T1000 (cell line): ENCODE measurements around the gene LAMA2.

Experiments used
- DNase-seq: peaks from one replicate; lab custom pipeline; 2025; ENCODE audit warnings: mixed read lengths; lab: John Stamatoyannopoulos, UW

The LAMA2 gene

GRCh38 chr6:129262661-129263060, 379.7 kb downstream of the LAMA2 start:
- no peak for DNase-seq

- no peak for DNase-seq
These were observed 380.2 kb downstream of the LAMA2 start for GRCh38 chr6:129263176-129263575.

GRCh38 chr6:129264480-129265045, 381.6 kb downstream of the LAMA2 start:
- DNase-seq: no peak

- no peak for DNase-seq
These were observed 384.1 kb downstream of the LAMA2 start for GRCh38 chr6:129267028-129267427.

GRCh38 chr6:129269076-129269475, 386.1 kb downstream of the LAMA2 start:
- no peak for DNase-seq

GRCh38 chr6:129269891-129270290, 387.0 kb downstream of the LAMA2 start:
- DNase-seq: no peak

- DNase-seq: no peak
These were observed 387.5 kb downstream of the LAMA2 start for GRCh38 chr6:129270450-129270849.

- no peak for DNase-seq
These were observed 390.2 kb downstream of the LAMA2 start for GRCh38 chr6:129273161-129273560.

GRCh38 chr6:129276461-129276860, 393.5 kb downstream of the LAMA2 start:
- DNase-seq: no peak

- no peak for DNase-seq
These were observed 394.0 kb downstream of the LAMA2 start for GRCh38 chr6:129276986-129277385.

- DNase-seq: no peak
These were observed 396.7 kb downstream of the LAMA2 start for GRCh38 chr6:129279343-129280292.

- DNase-seq: no peak
These were observed 397.3 kb downstream of the LAMA2 start for GRCh38 chr6:129280293-129280644.

- no peak for DNase-seq
These were observed 397.8 kb downstream of the LAMA2 start for GRCh38 chr6:129280749-129281148.

GRCh38 chr6:129281168-129281796, 398.3 kb downstream of the LAMA2 start:
- DNase-seq: no peak

- DNase-seq: no peak
These were observed 399.1 kb downstream of the LAMA2 start for GRCh38 chr6:129282019-129282418.

- DNase-seq: no peak
These were observed 401.3 kb downstream of the LAMA2 start for GRCh38 chr6:129284225-129284624.

GRCh38 chr6:129287231-129288177, 404.6 kb downstream of the LAMA2 start:
- DNase-seq: no peak

GRCh38 chr6:129289442-129289841, 406.5 kb downstream of the LAMA2 start:
- DNase-seq: no peak

- DNase-seq: no peak
These were observed 409.9 kb downstream of the LAMA2 start for GRCh38 chr6:129292836-129293235.

GRCh38 chr6:129297592-129297991, 414.7 kb downstream of the LAMA2 start:
- no peak for DNase-seq

- DNase-seq: no peak
These were observed 419.7 kb downstream of the LAMA2 start for GRCh38 chr6:129302671-129303070.

- no peak for DNase-seq
These were observed 423.9 kb downstream of the LAMA2 start for GRCh38 chr6:129306826-129307225.
